Smooth muscle cell (in vitro differentiated cells): ENCODE results near the gene HPS5. TPM values are rescaled to one million over a fixed set of nuclear protein-coding genes. Genes with fewer than 3 reads are reported as not detected.

Source experiments
- DNase-seq: peaks from one replicate; lab custom pipeline; 2025; ENCODE audit not compliant: unreplicated experiment; lab: John Stamatoyannopoulos, UW
- H2AFZ ChIP-seq: fragments of 200-600 bp; sonication (generic); 2 replicates; pipeline ENCODE4 v1.6.0; 2016; ENCODE audit warnings: antibody characterized with exemption, low read depth, mild to moderate bottlenecking
- H3F3A ChIP-seq: fragments of 200-600 bp; sonication (generic); 2 replicates; pipeline ENCODE4 v1.6.0; 2017; ENCODE audit warnings: antibody characterized with exemption, low read depth
- H3K27ac ChIP-seq: fragments of 200-600 bp; sonication (generic); 2 replicates; pipeline ENCODE4 v1.5.1; 2016; ENCODE audit warnings: low read depth, mild to moderate bottlenecking
- H3K27me3 ChIP-seq: fragments of 200-600 bp; sonication (generic); 2 replicates; pipeline ENCODE4 v1.6.1; 2016; ENCODE audit warnings: low read depth, mild to moderate bottlenecking
- H3K36me3 ChIP-seq: fragments of 200-600 bp; sonication (generic); 2 replicates; pipeline ENCODE4 v1.5.1; 2016; ENCODE audit warnings: low read depth
- H3K4me1 ChIP-seq: fragments of 200-600 bp; sonication (generic); 2 replicates; pipeline ENCODE4 v1.5.1; 2016; ENCODE audit warnings: low read depth
- H3K4me2 ChIP-seq: fragments of 200-600 bp; sonication (generic); 2 replicates; pipeline ENCODE4 v1.6.0; 2016; ENCODE audit warnings: mild to moderate bottlenecking
- H3K4me3 ChIP-seq: fragments of 200-600 bp; sonication (generic); 2 replicates; pipeline ENCODE4 v1.5.1; 2016; ENCODE audit warnings: mild to moderate bottlenecking
- H3K79me2 ChIP-seq: fragments of 200-600 bp; sonication (generic); 2 replicates; pipeline ENCODE4 v1.6.0; 2016; ENCODE audit warnings: low read depth, mild to moderate bottlenecking
- H3K9ac ChIP-seq: fragments of 200-600 bp; sonication (generic); 2 replicates; pipeline ENCODE4 v1.6.0; 2016; ENCODE audit warnings: low read depth
- H3K9me3 ChIP-seq: fragments of 200-600 bp; sonication (generic); replicated peaks from 2 replicates; pipeline ENCODE4 v1.5.1; 2016; ENCODE audit warnings: low read depth
- H4K20me1 ChIP-seq: fragments of 200-600 bp; sonication (generic); 2 replicates; pipeline ENCODE4 v1.6.0; 2016; ENCODE audit warnings: low read depth
- WGBS: methylation state at CpG from one replicate; pipeline ENCODE4 v1.1.7; 2016; ENCODE audit warnings: low lambda C conversion rate; 5-methylcytosine and 5-hydroxymethylcytosine counted together
- polyA plus RNA-seq: library from polyadenylated mRNA; unstranded; fragments of >200 nt; fragmentation: Nextera tagmentation; extraction: Ambion mirVana; gene quantifications from 2 replicates; pipeline ENCODE4 v1.2.1, GENCODE V29; 2016
- total RNA-seq: library from RNA; depleted of rRNA; stranded (reverse); fragments of >200 nt; gene quantifications from 2 replicates; pipeline ENCODE4 v1.2.3, GENCODE V29; 2014
- TF ChIP-seq, protein P1 (sequence below): fragments of 200-600 bp; sonication (generic); IDR thresholded peaks from 2 replicates; pipeline ENCODE4 v1.5.1; 2017; ENCODE audit warnings: borderline replicate concordance, mild to moderate bottlenecking, antibody characterized with exemption; ENCODE audit not compliant: insufficient read depth, poor library complexity, severe bottlenecking

The HPS5 gene
- total and polyA plus RNA-seq, 2 experiments from 2014 or later, result 7.4 to 13.1 TPM

DNA sequence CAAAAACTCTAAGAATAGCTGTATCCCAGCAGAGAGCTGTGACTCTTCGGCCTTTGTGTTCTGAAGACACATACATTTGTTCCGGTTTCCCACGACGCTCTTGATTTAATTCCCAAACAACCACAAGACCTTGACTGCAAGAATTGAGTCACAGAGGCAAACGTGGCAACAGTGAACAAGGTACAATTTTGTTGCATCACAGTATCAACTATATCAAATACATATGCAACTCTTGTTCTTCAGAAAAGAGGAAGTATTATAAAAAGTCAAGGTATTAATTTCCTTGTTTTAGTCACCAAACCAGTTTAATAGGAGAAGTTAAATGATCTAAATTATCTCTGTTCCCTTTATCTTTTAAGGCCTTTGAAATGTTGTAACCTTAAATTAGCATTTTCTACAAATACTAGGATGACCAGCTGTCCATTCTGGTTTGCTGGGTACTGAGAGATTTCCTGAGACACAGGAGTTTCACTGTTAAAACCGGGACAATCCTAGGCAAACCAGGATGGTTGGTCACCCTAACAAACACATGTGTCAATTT, 11.1 kb downstream of the HPS5 start:
- Histone ChIP-seq H3K4me1 (no peaks in the 10 kb centered on the region), H3K9ac (no peak overlapping the region), H3K27ac (no peak overlapping the region), H3K4me2 (no peak overlapping the region), H3K36me3 (no peaks in the 10 kb centered on the region), H3F3A (no peaks in the 10 kb centered on the region), H3K9me3 (no peaks in the 10 kb centered on the region), H3K4me3 (no peak overlapping the region), H3K27me3 (no peaks in the 10 kb centered on the region), H2AFZ (no peak overlapping the region), H4K20me1 (no peaks in the 10 kb centered on the region), H3K79me2 (peaks cover 6% of the 10 kb centered on the region)
- no peak for DNase-seq
- TF ChIP-seq, protein P1, sequence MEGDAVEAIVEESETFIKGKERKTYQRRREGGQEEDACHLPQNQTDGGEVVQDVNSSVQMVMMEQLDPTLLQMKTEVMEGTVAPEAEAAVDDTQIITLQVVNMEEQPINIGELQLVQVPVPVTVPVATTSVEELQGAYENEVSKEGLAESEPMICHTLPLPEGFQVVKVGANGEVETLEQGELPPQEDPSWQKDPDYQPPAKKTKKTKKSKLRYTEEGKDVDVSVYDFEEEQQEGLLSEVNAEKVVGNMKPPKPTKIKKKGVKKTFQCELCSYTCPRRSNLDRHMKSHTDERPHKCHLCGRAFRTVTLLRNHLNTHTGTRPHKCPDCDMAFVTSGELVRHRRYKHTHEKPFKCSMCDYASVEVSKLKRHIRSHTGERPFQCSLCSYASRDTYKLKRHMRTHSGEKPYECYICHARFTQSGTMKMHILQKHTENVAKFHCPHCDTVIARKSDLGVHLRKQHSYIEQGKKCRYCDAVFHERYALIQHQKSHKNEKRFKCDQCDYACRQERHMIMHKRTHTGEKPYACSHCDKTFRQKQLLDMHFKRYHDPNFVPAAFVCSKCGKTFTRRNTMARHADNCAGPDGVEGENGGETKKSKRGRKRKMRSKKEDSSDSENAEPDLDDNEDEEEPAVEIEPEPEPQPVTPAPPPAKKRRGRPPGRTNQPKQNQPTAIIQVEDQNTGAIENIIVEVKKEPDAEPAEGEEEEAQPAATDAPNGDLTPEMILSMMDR, result no peak
- WGBS, result 92% methylated on average over 6 of the region's 6 CpGs

DNA sequence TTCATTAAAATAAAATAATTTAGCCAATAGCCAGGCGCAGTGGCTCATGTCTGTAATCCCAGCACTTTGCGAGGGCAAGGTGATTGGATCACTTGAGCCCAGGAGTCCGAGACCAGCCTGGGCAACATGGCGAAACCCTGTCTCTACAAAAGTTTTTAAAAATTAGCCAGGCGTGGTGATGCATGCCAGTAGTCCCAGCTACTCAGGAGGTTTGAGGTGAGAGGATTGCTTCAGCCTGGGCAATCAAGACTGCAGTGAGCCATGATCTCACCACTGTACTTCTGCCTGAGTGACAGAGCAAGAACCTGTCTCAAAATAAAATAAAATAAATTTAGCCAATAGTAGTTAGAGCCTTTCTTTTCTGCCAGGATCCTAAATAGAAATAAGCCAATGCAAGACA, 12.2 kb downstream of the HPS5 start:
- Histone ChIP-seq H3K4me2 (no peak overlapping the region), H3K36me3 (no peaks in the 10 kb centered on the region), H3F3A (no peaks in the 10 kb centered on the region), H3K4me1 (no peaks in the 10 kb centered on the region), H4K20me1 (no peaks in the 10 kb centered on the region), H3K9me3 (no peaks in the 10 kb centered on the region), H3K4me3 (no peak overlapping the region), H3K9ac (no peak overlapping the region), H2AFZ (no peak overlapping the region), H3K79me2 (peaks cover 6% of the 10 kb centered on the region), H3K27me3 (no peaks in the 10 kb centered on the region), H3K27ac (no peak overlapping the region)
- WGBS, result 94% methylated on average over 5 of the region's 5 CpGs
- DNase-seq, result no peak
- TF ChIP-seq, protein P1, result no peak

DNA sequence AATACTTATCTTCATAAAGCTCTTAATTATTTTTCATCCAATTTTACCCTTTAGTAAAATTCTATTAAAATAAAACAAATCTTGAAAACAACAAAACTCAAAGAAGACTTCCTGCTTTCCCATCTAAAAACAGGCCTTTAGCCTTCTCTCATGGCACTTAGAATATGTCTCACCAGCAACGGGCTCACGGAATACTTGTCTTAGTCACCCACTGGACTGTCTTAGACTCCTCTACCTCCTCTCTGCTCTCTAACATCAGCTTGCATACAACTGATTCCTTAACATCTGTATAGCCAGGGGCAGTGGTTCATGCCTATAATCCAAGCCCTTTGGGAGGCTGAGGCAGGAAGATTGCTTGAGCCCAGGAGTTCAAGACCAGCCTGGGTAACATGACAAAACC, 13.7 kb downstream of the HPS5 start:
- Histone ChIP-seq H3K79me2 (no peaks in the 10 kb centered on the region), H3K36me3 (no peaks in the 10 kb centered on the region), H2AFZ (no peak overlapping the region), H3K4me1 (no peaks in the 10 kb centered on the region), H3K27me3 (no peaks in the 10 kb centered on the region), H3K4me3 (no peak overlapping the region), H3K27ac (no peak overlapping the region), H3K9ac (no peak overlapping the region), H3F3A (no peaks in the 10 kb centered on the region), H3K4me2 (no peak overlapping the region), H3K9me3 (no peaks in the 10 kb centered on the region), H4K20me1 (no peaks in the 10 kb centered on the region)
- 97% methylated on average over 2 of the region's 2 CpGs for WGBS
- DNase-seq, result no peak
- TF ChIP-seq, protein P1, result no peak

DNA sequence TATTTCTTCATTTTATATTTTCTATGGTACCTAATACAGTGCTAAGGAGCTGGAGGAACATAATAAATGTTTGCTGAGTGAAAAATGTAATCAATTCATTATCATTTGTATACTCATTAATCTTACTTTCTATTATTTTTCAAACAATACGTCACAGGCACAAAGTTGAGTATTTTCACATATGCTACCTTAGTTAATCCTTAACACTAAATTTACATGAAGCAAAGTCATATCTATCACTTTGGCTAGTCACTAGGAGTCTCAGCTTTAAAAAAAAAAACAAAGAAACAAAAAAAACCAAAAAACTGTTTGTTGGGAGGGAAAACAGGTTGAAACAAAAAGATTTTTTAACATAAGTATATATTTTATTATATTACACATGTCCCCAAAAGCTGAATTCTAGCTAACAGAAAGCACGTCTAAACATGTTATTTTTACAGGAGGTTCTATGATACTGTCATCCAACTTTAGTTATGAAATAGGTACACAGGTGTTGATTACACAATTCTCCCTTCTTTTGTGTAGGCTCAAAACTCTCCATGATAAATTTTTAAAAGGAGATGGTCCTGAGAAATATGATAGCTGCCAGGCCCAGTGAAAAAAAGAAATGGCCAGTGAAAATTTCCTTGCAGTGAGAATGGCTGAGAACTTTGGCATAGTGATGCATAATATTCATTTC, 14.3 kb downstream of the HPS5 start:
- Histone ChIP-seq H3F3A (no peaks in the 10 kb centered on the region), H3K36me3 (no peaks in the 10 kb centered on the region), H3K4me3 (no peak overlapping the region), H3K27ac (no peak overlapping the region), H4K20me1 (no peaks in the 10 kb centered on the region), H3K4me2 (no peak overlapping the region), H3K4me1 (no peaks in the 10 kb centered on the region), H3K9ac (no peak overlapping the region), H3K27me3 (no peaks in the 10 kb centered on the region), H3K79me2 (no peaks in the 10 kb centered on the region), H3K9me3 (no peaks in the 10 kb centered on the region), H2AFZ (no peak overlapping the region)
- DNase-seq, result no peak
- TF ChIP-seq, protein P1, result no peak
- 98% methylated on average over 2 of the region's 2 CpGs for WGBS
